GM12891 (cell line): ENCODE results near the gene VPS35L.
A peak's percentile ranks its signal among the peaks of the same experiment; 100 is the strongest.

Source experiments
- DNase-seq: peaks from one replicate; pipeline ENCODE4 v3.0.0; 2011; ENCODE audit warnings: low spot score; ENCODE audit not compliant: insufficient read length
- FAIRE-seq: peaks from 2 replicates; lab custom pipeline; 2011; peaks lifted over from hg19 to GRCh38; lab: Jason Lieb, UNC
- PAX5 ChIP-seq: IDR thresholded peaks from 2 replicates; pipeline ENCODE4 v1.6.1; 2011; ENCODE audit warnings: low read length, moderate library complexity, mild to moderate bottlenecking; ENCODE audit not compliant: insufficient read depth, severe bottlenecking
- POLR2A ChIP-seq: IDR thresholded peaks from 2 replicates; pipeline ENCODE4 v1.6.1; 2011; ENCODE audit warnings: low read depth, low read length, control low read depth
- POLR2AphosphoS5 ChIP-seq: IDR thresholded peaks from 2 replicates; pipeline ENCODE4 v1.6.1; 2011; ENCODE audit warnings: low read depth, low read length, control low read depth
- POU2F2 ChIP-seq: IDR thresholded peaks from 2 replicates; pipeline ENCODE4 v1.6.1; 2011; ENCODE audit warnings: low read depth, mild to moderate bottlenecking, control low read depth, low read length, moderate library complexity
- SPI1 ChIP-seq: IDR thresholded peaks from 2 replicates; pipeline ENCODE4 v1.6.1; 2011; ENCODE audit warnings: low read depth, low read length, control low read depth
- TAF1 ChIP-seq: IDR thresholded peaks from 2 replicates; pipeline ENCODE4 v1.6.1; 2011; ENCODE audit warnings: low read depth, low read length, control low read depth

Gene VPS35L

GRCh38 chr16:19607616-19608280 lies 52.2 kb downstream of the VPS35L start:
- TF ChIP-seq POLR2AphosphoS5 = no peak
- TF ChIP-seq SPI1 = no peak
- TF ChIP-seq TAF1 = no peak
- TF ChIP-seq POU2F2 = no peak
- no peak for TF ChIP-seq PAX5
- no peak for TF ChIP-seq POLR2A
- DNase-seq (no peak), FAIRE-seq (no peak)

DNA sequence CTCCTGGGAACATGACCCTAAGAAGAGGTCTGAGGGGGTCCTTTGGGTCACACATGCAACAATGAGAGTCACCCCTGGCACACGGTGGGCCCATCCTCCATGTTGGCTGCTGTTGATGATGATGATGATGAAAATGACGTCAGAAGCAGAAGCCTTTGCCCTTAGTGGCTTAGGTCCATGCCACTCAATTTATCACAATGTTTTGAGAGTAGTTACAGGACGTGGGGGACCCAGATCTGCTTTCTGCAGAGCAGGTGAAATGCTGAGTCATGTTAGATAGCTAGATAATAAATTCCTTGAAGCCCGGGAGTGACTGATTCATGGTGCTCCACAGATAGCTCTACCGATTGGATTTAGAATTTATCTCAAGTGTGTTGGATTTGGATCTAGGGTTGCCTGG lies 53.9 kb downstream of the VPS35L start:
- FAIRE-seq = no peak
- no peak for DNase-seq
- TF ChIP-seq POU2F2 = no peak
- TF ChIP-seq POLR2AphosphoS5 = no peak
- no peak for TF ChIP-seq SPI1
- TF ChIP-seq TAF1 = no peak
- no peak for TF ChIP-seq PAX5
- TF ChIP-seq POLR2A = no peak

GRCh38 chr16:19610200-19610599 lies 54.7 kb downstream of the VPS35L start:
- DNase-seq (no peak), FAIRE-seq (no peak)
- TF ChIP-seq SPI1 (no peak), POLR2AphosphoS5 (no peak), PAX5 (no peak), TAF1 (no peak)

GRCh38 chr16:19613834-19614233 lies 58.3 kb downstream of the VPS35L start:
- TF ChIP-seq TAF1 (no peak), SPI1 (no peak), POLR2AphosphoS5 (no peak), POU2F2 (no peak), POLR2A (no peak), PAX5 (no peak)
- DNase-seq (no peak), FAIRE-seq (no peak)

DNA sequence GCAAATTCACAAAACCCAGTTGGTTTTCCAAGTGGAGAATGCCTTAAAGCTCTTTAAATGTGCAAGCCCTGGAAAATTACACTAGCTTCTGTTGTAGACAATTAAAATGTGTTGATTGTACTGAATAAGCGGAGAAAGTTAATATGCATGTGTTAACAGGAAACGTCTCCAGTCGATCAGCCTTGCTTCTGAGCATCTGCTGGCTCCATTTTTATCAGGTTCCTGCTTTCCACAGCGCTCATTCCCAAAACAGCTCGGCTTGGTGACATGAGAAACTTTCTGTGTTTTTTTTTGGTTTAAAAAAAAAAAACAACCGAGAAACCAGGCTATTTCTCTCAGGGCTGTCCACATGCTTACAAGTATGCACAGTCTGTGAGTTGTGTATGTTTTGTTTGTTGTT lies 60.7 kb downstream of the VPS35L start:
- FAIRE-seq = no peak
- no peak for DNase-seq
- TF ChIP-seq PAX5 (no peak), POLR2A (no peak), POLR2AphosphoS5 (no peak), SPI1 (no peak), POU2F2 (no peak), TAF1 (no peak)

GRCh38 chr16:19618876-19619275 lies 63.4 kb downstream of the VPS35L start:
- no peak for TF ChIP-seq POLR2A
- no peak for TF ChIP-seq POU2F2
- no peak for TF ChIP-seq SPI1
- FAIRE-seq (no peak), DNase-seq (no peak)

GRCh38 chr16:19621445-19621844 lies 65.9 kb downstream of the VPS35L start:
- FAIRE-seq (no peak), DNase-seq (no peak)
- TF ChIP-seq SPI1 (no peak), POU2F2 (no peak)

DNA sequence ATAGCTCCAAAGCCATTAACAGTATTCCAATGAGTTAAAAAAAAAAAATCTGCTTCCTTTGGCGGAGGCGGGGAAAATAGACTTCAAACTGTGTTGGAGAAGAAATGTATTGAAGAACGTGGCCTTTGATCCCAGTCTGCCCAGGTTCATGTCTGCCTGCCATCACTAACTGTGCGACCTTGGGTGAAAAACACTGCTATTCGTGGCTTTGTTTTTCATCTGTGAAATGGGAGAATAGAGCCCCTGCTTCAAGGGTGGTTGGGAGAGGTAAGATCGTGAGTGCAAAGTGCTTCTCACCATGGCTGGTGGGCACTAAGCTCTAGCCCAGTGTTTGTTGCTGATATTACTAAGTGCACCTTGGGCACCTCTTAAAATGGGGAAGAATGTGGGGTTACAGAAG lies 69.5 kb downstream of the VPS35L start:
- TF ChIP-seq POU2F2 (no peak), TAF1 (no peak)
- DNase-seq = no peak
- FAIRE-seq = peak; percentile 9

- no peak for DNase-seq
- no peak for FAIRE-seq
- TF ChIP-seq POU2F2 = no peak
- TF ChIP-seq PAX5 = no peak
- no peak for TF ChIP-seq POLR2A
- TF ChIP-seq SPI1 = no peak
- no peak for TF ChIP-seq POLR2AphosphoS5
- TF ChIP-seq TAF1 = no peak
Observed at GRCh38 chr16:19636436-19637267, 81.1 kb downstream of the VPS35L start.

DNA sequence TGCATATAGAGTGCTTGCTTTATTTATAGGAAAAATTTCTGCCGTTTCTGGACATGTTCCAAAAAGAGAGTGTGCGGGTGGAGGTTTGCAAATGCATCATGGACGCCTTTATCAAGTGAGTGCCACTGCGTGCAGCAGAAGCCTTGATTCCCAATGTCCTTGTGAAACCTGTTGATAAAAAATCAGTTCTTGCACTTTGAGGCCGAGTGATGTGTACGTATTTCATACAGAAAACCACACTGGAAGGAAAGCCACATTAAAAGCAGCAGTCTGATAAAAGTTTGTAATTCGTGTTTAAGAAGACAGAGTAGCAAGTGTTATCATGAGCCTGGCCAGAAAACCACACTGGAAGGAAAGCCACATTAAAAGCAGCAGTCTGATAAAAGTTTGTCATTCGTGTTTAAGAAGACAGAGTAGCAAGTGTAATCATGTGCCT lies 84.5 kb downstream of the VPS35L start:
- TF ChIP-seq SPI1 = no peak
- TF ChIP-seq POLR2AphosphoS5 = no peak
- TF ChIP-seq POU2F2 = no peak
- TF ChIP-seq POLR2A = no peak
- TF ChIP-seq PAX5 = no peak
- no peak for TF ChIP-seq TAF1
- no peak for FAIRE-seq
- DNase-seq = no peak
